Choroid plexus epithelial cell (primary cell): ENCODE data around the gene CNTFR.
A peak's percentile ranks its signal among the peaks of the same experiment; 100 is the strongest.

Experiments
- DNase-seq: peaks from one replicate; pipeline ENCODE4 v3.0.0-alpha.2; 2010; ENCODE audit warnings: low read depth
- H3K4me3 ChIP-seq: 2 replicates; pipeline ENCODE4 v1.5.1; 2011; ENCODE audit warnings: low read depth, mild to moderate bottlenecking, control low read depth, low read length, moderate library complexity
- CTCF ChIP-seq: conservative IDR thresholded peaks from 2 replicates; pipeline ENCODE4 v1.5.1; 2011; ENCODE audit warnings: low read depth, mild to moderate bottlenecking, control low read depth, inconsistent platforms, low read length, moderate library complexity

The CNTFR gene

DNA sequence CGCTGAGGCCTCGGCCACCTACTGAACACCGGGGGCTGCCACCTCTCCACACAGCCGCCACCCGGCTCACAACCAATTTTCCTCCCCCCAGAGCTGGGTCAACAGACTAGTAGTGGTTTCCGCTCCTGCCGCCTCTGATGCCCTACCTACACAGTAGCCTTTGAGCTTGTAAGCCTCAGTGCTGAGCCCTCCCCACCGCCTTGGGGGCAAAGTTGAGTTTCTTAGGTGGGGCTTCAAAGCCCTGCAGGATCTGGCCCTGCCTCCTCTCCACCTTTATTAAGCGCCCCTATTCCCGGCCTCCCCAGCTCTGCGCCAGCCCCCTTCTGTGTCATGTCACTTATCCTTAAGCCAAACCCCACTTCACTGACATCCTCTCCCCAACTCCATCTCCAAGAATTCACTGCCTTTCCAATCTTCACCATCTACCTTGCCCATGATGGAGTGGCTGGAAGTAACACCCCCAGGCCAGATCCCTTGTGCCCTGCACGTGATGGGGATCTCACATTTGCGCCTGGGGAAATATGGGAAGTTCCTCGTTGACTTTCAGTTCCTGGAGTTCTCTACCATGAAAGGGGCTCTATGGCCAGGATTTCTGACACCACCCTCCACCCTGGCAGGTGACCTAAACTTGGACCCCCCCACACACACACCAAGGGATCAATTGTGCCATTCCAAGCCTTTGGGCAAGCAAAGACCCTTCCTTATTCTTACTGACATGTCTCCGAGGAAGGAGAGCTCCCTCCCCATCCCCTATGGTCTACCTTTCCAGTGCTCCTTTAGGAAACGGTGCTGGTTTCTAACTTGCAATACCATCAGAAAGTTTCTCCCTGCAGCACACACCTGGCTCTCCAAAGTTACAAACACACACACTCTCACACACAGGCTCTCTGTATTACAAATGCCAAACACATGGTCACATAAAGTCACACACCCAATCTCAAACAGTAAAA is 2.7 kb upstream of the CNTFR start:
- no peak for TF ChIP-seq CTCF
- no peak overlapping the region for H3K4me3 ChIP-seq
- no peak for DNase-seq

DNA sequence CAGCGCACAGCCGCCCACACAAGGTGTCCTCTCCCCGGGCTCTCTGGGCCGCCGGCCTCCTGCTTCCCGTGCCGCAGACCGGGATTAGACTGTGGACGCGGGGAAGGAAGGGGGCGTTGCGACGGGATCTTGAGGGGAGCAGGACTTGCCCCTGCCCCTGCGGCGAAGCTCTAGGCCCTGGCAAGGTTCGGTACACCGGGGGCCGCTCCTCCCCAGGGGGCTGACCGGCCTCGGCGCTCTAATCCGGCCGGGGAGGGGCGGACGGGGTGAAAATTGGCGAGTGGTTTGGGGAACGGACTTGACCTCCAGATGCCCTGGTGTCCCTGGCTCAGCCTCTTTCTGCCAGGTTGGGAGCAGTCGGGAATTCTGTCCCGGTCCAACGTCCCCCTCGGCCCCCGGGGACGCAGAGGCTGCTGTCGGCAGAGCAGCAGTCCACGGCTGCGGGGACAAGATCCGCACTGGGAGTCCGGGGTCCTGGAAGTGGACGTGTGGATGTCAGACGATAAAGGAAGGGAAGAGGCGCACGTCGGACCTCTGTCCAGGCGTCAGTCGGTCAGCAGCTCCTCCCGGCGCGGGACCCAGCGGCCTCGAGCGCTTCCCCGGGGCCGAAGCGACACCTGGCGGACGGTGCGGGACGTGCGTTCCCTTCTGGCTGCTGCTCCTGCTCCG is 1.9 kb upstream of the CNTFR start:
- peak overlapping the region; percentile 5 for H3K4me3 ChIP-seq
- peak; percentile 82 for DNase-seq
- peak; percentile 81 for TF ChIP-seq CTCF

- TF ChIP-seq CTCF, result no peak
- no peak overlapping the region for H3K4me3 ChIP-seq
- no peak for DNase-seq
Measured at GRCh38 chr9:34590381-34591247, 1.1 kb upstream of the CNTFR start.

GRCh38 chr9:34588671-34589635 is 571 bp downstream of the CNTFR start:
- DNase-seq, result no peak
- TF ChIP-seq CTCF, result no peak
- no peak overlapping the region for H3K4me3 ChIP-seq

DNA sequence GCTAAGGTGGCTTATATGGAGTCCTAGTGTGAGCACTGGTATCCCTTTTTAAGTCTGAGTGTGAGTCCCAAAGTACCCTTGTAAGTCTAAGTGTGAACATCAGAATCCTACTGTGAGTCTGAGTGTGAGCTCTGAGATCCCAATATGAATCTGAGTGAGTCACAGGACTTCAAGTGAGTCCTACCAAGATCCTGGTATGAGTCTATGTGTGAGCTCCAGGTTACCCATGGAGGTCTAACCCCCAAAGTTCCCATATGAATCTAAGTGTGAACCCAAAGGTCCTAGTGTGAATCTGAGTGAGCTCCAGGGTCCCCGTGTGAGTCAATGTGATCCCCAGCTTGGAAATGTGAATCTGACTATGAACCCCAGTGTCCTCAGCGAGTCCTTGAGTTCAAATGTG is 2.3 kb downstream of the CNTFR start:
- H3K4me3 ChIP-seq, result no peak overlapping the region
- TF ChIP-seq CTCF, result no peak
- DNase-seq, result no peak
